Retinal pigment epithelial cell (primary cell): ENCODE data around the gene ZMPSTE24.

Experiments
- DNase-seq: peaks from one replicate; pipeline ENCODE4 v3.0.0-alpha.2; 2010; ENCODE audit warnings: low read depth
- H3K4me3 ChIP-seq: 2 replicates; pipeline ENCODE4 v1.5.1; 2011; ENCODE audit warnings: mild to moderate bottlenecking, low read length, control low read depth, moderate library complexity
- TF ChIP-seq, protein P1 (sequence below): conservative IDR thresholded peaks from 2 replicates; pipeline ENCODE4 v1.5.1; 2011; ENCODE audit warnings: low read depth, low read length, control low read depth, inconsistent platforms

Gene ZMPSTE24

GRCh38 chr1:40270152-40270834, 12.3 kb downstream of the ZMPSTE24 start:
- TF ChIP-seq, protein P1, sequence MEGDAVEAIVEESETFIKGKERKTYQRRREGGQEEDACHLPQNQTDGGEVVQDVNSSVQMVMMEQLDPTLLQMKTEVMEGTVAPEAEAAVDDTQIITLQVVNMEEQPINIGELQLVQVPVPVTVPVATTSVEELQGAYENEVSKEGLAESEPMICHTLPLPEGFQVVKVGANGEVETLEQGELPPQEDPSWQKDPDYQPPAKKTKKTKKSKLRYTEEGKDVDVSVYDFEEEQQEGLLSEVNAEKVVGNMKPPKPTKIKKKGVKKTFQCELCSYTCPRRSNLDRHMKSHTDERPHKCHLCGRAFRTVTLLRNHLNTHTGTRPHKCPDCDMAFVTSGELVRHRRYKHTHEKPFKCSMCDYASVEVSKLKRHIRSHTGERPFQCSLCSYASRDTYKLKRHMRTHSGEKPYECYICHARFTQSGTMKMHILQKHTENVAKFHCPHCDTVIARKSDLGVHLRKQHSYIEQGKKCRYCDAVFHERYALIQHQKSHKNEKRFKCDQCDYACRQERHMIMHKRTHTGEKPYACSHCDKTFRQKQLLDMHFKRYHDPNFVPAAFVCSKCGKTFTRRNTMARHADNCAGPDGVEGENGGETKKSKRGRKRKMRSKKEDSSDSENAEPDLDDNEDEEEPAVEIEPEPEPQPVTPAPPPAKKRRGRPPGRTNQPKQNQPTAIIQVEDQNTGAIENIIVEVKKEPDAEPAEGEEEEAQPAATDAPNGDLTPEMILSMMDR, result no peak
- H3K4me3 ChIP-seq, result no peak overlapping the region
- no peak for DNase-seq

DNA sequence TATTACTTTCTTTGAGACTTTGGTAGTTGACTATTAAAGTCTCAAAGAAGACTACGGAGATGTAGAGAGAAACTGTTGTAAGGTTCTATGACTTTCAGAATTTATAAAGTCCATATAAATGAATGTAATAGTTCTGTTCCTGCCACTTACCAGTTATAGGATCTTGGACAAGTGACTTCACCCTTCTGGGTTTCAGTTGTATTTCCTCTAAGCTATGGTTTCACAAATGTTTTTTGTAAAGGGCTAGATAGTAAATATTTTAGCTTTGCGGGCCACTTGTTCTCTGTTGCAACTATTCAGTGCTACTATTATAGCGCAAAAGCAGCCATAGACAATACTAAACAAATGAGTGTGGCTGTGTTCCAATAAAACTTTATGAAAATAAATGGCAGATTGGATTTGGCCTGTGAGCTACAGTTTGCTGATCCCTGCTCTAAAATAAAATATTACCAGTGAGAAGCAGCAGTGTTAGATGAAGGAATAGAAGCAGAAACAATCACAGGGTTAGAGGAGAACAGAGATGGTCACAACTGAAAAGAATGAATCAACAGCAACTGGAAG, 14.7 kb downstream of the ZMPSTE24 start:
- no peak overlapping the region for H3K4me3 ChIP-seq
- DNase-seq, result no peak
- TF ChIP-seq, protein P1, result no peak

- DNase-seq, result no peak
- TF ChIP-seq, protein P1, result no peak
- H3K4me3 ChIP-seq, result no peak overlapping the region
These were observed 15.6 kb downstream of the ZMPSTE24 start for GRCh38 chr1:40273547-40274166.

- TF ChIP-seq, protein P1, result no peak
- DNase-seq, result no peak
- H3K4me3 ChIP-seq, result no peak overlapping the region
These were observed 16.3 kb downstream of the ZMPSTE24 start for GRCh38 chr1:40274331-40274730.

DNA sequence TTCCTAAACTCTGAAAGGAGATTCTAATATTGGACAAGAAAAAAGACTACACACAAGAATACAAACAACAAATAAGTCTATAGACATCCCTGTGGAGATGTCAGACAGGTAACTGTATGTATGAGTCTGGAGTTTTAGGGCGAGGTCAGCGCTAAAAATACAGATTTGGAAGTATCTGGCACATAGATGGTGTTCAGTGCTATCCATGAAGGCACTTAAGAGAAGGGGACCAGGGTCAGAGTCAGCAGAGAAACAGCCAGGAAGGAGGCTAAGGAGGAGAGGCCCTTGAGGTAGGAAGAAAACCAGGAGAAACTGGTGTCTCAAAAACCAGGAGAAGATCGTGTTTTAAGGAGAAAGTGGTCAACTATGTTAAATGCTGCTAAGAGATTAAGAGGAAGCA, 18.1 kb downstream of the ZMPSTE24 start:
- H3K4me3 ChIP-seq, result no peak overlapping the region
- no peak for DNase-seq
- TF ChIP-seq, protein P1, result no peak

DNA sequence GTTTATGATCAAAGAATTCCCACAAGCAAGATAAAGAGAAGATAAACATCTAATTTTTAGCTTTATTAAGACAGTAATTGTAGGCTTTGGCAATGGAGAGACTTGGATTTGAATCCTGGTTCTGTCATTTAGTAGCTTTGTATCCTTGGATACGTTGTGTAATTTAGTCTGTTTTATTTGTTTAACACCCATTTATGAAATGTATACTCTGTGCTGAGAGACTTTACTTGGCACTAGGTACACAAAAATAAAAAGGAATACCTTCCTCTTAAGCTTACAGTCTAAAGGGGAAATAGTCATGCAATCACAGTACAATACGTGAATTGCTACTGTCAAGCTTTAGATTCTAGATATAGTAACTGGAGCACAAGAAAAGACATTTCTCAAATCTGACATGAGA, 23.8 kb downstream of the ZMPSTE24 start:
- TF ChIP-seq, protein P1, result no peak
- no peak for DNase-seq
- H3K4me3 ChIP-seq, result no peak overlapping the region

DNA sequence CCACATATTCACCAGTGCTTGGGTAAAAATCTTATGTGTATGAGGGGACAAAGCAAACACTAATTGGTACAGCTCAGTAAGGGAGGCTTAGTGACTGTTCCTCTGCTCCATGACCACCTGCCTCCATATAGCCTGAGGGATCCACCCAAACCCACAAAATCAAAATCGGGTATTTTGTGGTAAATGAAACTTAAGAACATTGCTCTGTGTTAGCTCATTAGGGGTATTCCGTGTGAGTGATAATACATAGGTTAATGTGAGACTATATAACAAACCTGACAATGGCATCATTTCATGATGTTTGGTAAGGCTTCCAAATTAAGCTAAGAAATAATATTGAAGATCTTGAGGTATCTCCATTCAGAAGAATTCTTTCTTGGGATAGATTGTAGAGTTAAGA, 33.3 kb downstream of the ZMPSTE24 start:
- no peak overlapping the region for H3K4me3 ChIP-seq
- TF ChIP-seq, protein P1, result no peak
- no peak for DNase-seq
